DMS79 treated with DMSO at 0.1 percent for 48 hours (cell line): ENCODE results near the gene BMPER.
"Not testable (repeated sequence)": the region's sequence is repeated elsewhere in the genome, so short reads cannot be mapped to it uniquely, and the experiment has no call there.

Source experiments
- DNase-seq: peaks from one replicate; lab custom pipeline; 2025; lab: John Stamatoyannopoulos, UW

The BMPER gene

GRCh38 chr7:34136698-34137097, 231.4 kb downstream of the BMPER start:
- no peak for DNase-seq

DNA sequence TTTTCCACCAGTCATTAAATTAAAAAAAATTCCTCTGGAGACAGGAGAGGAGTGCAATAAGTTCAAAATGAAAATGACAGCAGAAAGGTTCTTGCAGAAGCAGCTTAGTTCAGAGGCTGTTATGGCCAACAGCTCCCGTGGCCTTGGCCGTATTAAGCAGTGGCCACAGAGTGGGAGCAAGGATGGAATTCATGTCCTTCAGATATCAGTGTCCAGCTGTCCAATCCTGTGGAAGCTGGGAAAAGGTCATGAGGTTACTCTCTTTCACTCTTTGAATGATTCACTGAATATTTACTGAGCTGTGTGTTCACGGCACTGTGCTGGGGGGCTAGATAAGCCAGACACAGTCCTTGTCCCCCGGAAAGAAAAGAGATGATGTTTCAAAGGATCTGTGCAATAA, 231.8 kb downstream of the BMPER start:
- DNase-seq: no peak

DNA sequence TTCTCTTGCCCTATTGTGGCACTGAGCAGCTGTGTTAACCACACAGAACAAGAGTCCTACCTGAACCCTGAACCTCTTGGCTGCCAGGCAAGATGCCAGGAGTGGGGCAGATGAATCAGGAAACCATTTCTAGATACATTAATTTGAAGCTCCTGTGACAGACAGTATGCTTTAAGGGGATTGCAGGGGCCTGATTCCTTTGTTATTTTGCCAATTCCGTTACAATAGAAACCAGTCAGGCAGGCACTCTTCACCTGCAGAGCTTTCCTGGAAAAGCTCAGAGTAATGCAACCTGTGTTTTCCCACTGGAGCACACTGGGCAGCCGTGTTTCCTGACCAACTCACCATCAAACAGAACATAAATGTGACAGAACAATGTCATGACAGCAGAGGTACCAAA, 233.1 kb downstream of the BMPER start:
- no peak for DNase-seq

DNA sequence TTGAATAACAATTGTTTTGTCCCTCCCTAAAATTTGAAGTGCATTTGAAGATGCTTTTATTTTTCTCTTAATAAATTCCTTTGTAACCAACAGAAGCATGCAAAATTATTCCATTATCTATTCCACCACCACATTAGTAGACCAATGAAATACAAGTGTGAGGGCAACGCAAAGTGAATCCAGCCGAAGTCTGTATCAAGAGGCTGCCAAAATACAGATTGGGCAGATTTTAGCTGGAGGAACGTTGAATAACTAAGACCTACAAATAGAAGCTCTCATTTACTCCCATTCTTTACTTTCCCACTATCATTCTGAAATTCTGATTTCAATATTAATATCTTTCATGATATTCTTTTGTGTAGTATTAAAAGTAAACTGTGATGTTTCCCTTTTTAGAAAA, 233.7 kb downstream of the BMPER start:
- no peak for DNase-seq

- DNase-seq: no peak
These were observed 234.7 kb downstream of the BMPER start for GRCh38 chr7:34140066-34140465.

DNA sequence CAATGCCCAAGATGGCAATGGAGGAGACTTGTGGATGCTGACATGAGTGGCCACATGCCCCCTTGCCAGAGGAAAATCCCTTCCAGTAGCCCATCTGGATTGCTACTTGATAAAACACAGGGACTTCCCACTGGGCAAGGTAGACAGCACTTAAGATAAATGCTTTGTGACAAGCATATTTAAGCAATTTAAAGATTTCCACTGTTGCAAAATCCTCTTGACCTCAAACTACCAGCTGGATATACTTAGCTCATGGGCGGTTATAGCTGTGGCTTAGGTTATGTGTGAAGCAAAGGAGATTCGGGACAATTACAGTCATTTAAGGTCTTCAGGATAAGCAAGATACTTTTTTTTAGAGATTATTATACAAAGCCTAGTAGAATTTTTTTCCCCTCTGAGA, 238.1 kb downstream of the BMPER start:
- DNase-seq: no peak

DNA sequence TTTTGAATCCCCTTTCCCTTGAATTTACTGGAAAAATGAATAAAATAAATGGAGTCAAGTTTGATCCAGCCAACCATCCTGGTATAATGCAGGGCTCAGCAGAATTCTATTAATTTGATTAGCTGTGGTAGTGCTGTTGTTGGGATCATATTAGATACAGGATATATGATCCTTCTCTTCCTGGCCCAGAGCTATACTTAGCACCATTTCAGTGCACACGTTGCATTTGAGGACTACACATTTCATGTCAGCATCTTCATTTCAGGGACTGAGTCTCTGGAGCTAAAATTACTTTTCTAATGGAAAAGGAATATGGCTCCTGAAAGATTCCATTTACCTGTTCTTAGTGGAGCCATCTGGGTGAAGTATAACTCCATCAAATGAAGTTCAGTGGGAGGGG, 240.3 kb downstream of the BMPER start:
- no peak for DNase-seq

GRCh38 chr7:34153656-34154270, 248.4 kb downstream of the BMPER start:
- no peak for DNase-seq

- no peak for DNase-seq
These were observed 250.0 kb downstream of the BMPER start for GRCh38 chr7:34155220-34155908.

GRCh38 chr7:34156336-34156735, 251.0 kb downstream of the BMPER start:
- DNase-seq: no peak

GRCh38 chr7:34157137-34157536, 251.8 kb downstream of the BMPER start:
- no peak for DNase-seq

DNA sequence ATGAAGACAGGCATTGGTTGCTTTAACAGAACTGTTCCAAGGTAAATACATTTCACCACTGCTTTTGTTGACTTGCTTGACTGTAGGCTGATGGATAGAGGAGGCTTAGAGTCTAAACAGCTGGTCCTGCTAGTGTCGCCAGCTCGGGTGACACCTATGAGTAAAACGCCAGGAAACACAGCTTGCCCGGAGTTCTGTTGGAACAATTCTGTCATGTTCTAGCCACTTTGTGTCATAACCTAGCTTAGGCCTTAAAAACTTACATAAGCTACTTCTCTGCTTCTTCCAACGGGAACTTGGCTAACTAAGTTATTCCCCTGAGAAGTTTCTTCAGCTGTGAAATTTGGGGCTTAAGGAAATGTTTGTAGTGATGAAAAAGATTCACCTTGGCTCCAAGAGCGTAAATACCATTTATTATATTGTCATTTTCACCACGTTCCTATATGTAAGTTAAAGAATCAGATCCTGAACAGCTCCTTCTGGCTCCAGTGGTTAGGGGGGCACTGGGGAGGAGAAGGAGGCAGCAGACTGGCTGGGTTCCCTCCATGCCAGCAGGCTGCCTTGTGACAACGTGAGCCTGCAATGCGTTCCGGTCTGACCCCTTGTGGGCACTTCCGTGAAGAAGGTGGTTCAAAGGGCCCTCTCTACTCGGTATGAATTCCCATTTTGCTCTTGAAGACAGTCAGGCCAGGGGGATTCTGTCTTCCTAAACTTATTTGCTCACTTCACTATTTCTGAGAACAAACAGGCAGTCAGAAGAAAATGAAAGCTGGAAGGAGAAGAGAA, 253.2 kb downstream of the BMPER start:
- no peak for DNase-seq

GRCh38 chr7:34160261-34160752, 255.0 kb downstream of the BMPER start:
- DNase-seq: no peak

DNA sequence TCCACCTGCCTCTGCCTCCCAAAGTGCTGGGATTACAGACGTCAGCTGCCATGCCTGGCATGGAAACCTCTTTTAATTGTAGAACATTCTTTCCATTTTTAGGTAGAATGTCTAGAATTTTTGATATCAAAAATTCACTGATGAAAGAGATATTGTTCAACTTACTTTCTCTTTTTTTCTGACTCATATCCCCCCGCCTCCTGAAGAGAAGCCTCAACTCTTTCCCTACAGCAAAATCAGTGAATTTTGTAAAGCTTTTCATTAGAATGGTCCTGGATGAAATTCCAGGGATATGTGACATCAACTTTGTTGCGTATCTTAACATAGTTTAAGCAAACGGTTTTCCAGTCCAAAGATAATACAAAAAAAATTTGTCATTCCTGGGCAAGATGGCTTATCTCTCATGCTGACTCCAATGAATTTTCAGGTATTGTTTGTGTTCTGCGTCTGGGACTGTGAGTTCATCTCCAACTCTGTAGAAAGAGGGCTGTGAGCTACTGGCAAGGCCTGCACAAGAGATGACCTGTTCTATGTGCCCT, 256.8 kb downstream of the BMPER start:
- no peak for DNase-seq

DNA sequence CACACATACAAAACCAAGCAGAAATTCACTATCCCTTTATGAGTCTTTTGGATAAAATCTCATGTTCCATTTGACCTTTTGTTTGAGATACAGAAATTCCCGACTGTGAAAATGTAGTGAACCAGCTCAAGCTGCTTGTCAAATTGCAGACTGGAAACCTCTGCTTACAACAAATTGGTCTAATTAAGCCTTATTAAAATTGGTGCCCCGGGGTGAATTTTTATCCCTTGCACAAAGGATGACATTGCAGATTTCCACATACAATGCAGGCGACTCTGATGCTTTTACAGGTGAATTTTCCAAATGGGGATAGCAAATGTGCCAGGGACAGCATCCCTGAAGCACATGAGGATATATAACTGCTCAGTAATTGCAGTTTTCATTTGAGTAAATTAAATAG, 257.3 kb downstream of the BMPER start:
- DNase-seq: no peak

DNA sequence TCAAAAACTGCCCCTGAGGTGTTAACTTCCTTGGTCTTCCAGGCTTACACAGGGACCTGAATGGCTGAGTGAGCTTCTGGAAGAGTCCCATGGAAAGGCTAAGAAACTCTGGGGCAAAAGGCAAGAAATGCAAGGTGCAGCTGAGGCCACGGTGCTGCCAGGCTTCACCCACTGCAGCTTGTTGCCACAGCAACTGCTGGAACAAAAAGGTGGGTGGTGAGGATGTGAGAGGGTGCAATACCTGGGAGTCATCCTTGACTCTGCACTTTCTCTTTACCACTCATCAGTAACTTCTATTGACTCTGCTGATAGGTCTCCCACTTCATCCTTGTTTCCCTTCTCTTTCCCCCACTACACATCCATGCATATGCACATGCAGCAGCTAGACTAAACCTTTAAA, 258.6 kb downstream of the BMPER start:
- no peak for DNase-seq

DNA sequence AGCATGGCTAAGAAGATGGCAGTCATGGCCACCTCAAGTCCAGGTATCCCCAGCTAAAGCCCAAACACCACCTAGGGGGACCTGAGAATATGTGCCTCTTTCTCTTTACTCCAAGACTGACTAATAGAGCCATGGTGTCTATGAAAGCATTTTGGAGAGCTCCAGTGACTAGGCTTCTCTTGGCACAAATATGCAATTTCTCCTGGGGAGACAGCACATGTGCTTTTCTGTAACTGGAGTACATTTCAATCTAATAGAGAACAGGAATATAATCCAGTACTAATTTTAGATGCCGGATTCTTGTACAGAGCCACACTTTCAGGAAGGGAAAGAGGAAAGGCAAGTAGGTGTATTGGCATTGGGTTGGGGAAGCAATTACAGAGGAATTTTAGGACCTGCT, 260.1 kb downstream of the BMPER start:
- no peak for DNase-seq

GRCh38 chr7:34165927-34166550, 260.7 kb downstream of the BMPER start:
- no peak for DNase-seq

DNA sequence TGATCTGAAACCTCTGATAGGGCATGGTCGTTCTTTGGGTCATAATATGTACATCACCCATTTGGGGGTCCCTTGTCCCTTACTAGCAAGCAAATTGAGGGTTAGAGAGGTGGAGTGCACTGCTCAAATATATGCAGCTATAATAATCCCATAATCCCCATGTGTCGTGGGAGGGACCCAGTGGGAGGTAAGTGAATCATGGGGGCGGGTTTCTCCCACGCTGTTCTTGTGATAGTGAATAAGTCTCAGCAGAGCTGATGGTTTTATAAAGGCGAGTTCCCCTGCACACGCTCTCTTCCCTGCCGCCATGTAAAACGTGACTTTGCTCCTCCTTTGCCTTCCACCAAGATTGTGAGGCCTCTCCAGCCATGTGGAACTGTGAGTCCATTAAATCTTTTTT, 262.7 kb downstream of the BMPER start:
- no peak for DNase-seq

GRCh38 chr7:34174688-34175616, 269.6 kb downstream of the BMPER start:
- not testable (repeated sequence) for DNase-seq

- DNase-seq: no peak
These were observed 270.5 kb downstream of the BMPER start for GRCh38 chr7:34175837-34176236.
